SU-DHL-6 (cell line): Measurements from ENCODE around the gene TMEM82.

ENCODE experiments used
- EZH2phosphoT487 ChIP-seq: fragments of 200-600 bp; sonication (generic), shearing (Covaris generic); conservative IDR thresholded peaks from 2 replicates; pipeline ENCODE4 v1.6.1; 2018; ENCODE audit warnings: mild to moderate bottlenecking, antibody characterized with exemption, low read length, moderate library complexity, mixed read lengths
- TF ChIP-seq, protein P1 (sequence below): fragments of 200-600 bp; sonication (generic); IDR thresholded peaks from one replicate; pipeline ENCODE4 v1.5.1; 2017; ENCODE audit warnings: antibody characterized with exemption, mild to moderate bottlenecking, low read length, moderate library complexity; ENCODE audit not compliant: insufficient read depth, poor library complexity, severe bottlenecking

DNA sequence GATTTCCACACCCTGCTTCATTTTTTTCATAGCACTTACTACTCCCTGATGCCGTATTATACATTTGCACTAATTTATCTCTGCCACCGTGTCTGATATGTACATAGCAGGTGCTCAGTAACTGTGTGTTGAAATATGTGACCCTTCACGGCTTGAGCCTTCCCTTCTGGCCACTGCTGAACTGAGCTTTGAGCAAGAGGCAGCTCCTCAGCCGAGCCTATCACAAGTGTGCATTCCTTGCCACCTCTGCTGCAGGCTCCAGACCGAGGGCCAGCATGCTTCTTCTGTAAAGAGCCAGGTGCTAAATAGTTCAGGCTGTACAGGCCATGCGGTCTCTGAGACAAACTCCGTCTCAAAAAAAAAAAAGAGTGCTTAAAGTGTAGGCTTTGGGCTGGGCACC is 35.5 kb upstream of the TMEM82 start:
- TF ChIP-seq, protein P1, sequence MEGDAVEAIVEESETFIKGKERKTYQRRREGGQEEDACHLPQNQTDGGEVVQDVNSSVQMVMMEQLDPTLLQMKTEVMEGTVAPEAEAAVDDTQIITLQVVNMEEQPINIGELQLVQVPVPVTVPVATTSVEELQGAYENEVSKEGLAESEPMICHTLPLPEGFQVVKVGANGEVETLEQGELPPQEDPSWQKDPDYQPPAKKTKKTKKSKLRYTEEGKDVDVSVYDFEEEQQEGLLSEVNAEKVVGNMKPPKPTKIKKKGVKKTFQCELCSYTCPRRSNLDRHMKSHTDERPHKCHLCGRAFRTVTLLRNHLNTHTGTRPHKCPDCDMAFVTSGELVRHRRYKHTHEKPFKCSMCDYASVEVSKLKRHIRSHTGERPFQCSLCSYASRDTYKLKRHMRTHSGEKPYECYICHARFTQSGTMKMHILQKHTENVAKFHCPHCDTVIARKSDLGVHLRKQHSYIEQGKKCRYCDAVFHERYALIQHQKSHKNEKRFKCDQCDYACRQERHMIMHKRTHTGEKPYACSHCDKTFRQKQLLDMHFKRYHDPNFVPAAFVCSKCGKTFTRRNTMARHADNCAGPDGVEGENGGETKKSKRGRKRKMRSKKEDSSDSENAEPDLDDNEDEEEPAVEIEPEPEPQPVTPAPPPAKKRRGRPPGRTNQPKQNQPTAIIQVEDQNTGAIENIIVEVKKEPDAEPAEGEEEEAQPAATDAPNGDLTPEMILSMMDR = no peak
- TF ChIP-seq EZH2phosphoT487 = no peak
